Activated CD4-positive, alpha-beta T cell treated with anti-CD3 and anti-CD28 coated beads for 48 hours (primary cell): ENCODE results near the gene DBET.
"Not testable (repeated sequence)": the region's sequence is repeated elsewhere in the genome, so short reads cannot be mapped to it uniquely, and the experiment has no call there.

Source experiments
- DNase-seq: peaks from one replicate; pipeline ENCODE4 v3.0.0-alpha.2; 2020

The DBET gene

DNA sequence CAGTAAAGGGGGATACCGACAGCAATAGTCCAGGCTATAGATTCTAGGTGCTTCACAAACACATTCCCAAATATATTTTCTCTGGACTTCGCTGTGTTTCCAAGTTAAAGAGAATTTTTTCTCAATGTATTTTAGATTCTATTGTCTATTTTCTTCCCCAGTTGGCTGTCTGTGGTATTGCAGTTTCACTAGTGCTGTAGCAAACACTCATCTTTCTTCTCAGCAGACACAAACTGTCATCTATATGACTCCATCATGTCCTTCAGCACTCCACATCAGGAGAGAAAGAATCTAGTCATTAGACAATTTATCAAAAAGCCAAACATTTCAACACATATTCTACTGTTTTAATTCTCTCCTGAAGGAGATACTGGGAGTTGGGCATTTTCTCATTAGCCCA, at the start of gene DBET:
Gene DBET, plus strand, starts transcription at position 161 of the 400 bp plus-strand sequence.
- DNase-seq: not testable (repeated sequence)

GRCh38 chr4:190014771-190015537, 49.3 kb upstream of the DBET start:
- peak; percentile 7 for DNase-seq

DNA sequence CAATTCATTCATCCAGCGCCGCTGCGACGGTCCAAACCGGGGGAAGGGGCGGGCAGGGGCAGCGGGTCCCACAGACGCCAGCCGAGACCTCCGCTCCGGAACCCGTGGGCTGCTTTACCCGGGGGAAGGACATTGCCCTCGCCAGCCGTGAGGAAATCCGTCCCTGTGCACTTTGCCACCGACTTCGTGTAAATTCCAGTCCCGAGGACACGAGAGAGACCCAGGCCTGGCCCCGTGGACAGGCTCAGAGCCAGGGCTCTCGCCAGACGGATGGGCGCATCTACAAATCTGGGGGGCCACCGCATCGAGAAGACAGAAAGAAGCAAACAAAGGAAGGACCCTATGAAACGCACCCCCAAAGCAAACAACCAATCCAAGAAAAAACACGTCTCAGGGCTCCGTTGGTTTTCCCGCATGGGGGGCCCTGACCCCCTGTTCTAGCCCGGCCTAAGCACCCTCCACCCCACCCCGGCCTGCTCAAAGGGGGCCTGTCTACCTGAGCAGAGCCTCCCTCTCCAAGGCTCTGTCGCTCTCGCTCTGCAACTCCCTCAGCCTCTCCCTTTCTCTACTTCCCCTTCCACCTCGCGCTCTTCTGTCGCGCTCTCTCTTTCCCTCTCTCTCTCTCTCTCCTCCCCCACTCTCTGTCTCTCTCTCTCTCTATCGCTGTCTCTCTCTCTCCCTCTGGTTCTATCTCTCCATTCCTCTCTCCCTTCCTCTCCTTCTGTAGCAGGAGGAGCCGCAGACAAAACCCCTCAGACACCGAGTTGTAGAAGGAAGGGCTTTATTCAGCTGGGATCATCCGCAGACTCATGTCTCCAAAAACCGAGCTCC, 48.5 kb upstream of the DBET start:
- no peak for DNase-seq

DNA sequence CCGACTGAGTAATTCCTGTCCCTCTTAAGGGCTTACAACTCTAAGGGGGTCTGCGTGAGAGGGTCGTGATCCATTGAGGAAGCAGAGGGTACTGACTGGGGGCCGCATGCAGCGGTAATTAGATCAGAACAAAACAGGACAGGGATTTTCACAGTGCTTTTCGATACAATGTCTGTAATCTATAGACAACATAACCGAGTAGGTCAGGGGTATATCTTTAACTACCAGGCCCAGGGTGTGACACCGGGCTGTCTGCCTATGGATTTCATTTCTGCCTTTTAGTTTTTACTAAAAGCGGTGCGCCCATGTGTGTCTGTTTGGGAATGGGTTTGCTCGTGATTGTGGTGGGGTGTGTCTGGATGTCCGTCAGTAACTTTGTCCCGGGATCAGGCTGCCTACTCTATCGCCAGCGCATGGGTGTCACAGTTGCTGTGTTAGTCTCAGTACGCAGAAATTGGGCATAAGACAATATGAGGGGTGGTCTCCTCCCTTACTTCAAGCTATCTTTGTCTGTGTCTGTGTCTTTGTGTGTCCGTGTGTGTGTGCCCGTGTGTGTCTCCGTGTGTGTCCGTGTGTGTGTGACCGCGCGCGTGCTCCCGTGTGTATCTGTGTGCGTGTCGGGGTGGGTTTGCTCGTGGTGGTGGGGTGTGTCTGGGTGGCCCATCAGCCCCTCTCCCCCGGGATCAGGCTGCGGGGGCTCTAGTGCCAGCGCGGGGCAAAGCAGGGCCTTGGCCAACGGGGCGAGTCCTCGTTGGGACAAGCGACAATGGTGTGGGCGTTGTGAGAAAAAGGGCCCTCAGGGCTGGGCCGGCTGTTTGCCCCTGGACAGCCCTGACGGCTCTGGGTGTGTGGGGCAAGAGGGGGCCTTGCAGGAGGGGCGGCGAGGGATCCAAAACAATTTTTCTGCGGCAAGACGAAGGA, 47.7 kb upstream of the DBET start:
- no peak for DNase-seq

- peak; percentile 5 for DNase-seq
Observed at GRCh38 chr4:190017357-190018200, 46.7 kb upstream of the DBET start.

- DNase-seq: no peak
Observed at GRCh38 chr4:190018201-190018920, 45.9 kb upstream of the DBET start.

GRCh38 chr4:190019023-190019858, 45.1 kb upstream of the DBET start:
- DNase-seq: peak; percentile 5

GRCh38 chr4:190019859-190020463, 44.3 kb upstream of the DBET start:
- not testable (repeated sequence) for DNase-seq

- DNase-seq: peak; percentile 51
Observed at GRCh38 chr4:190020790-190021717, 43.2 kb upstream of the DBET start.

GRCh38 chr4:190021973-190022372, 42.3 kb upstream of the DBET start:
- not testable (repeated sequence) for DNase-seq

DNA sequence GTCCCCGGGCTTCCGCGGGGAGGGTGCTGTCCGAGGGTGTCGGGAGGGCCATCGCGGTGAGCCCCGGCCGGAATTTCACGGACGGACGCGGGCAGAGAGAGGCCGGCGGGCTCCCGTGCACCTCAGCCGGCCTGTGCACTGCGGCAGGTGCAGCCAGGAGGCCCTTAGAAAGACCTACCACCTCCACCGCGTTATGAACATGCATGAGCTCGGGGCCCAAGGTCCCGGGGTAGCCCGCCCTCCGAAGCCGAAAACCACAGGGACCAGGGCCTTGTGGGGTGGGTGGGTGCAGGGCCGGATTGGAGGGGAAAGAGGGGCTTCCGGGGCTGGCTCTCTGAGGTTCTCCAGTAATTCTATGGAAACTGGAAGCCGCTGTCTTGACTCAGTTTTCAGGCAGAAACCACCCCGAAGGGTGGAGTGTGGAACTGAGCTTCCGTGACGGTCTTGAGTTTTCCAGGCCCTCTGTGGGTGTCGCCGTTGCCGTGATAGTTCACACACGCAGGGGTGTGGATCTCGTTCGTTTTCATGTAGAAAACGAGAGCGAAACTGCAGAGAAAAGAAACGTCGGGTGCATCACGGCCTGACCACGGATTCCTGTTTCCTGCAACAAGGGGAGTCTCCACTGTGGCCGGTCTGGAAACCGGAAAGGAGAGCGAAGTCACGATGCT, 41.6 kb upstream of the DBET start:
- DNase-seq: peak; percentile 18

DNA sequence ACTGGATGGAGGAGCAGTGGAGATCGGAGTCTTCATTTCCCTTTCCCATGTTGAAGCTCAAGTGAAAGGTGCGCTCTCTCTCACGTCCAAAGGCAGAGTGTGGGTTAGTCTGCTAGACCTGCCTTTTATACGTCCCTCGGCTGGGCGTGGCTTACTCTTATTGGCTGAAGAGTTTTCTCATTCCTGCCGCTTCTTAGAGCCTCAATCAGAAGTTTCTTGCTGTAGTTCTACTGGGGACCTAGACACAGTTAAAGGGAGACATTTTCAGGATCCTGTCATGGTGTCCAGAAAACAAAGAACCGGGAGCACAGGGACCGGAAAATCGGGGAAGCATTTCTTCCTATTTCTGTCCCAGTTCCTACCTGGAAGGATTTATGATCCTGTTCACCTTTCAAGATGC, 37.1 kb upstream of the DBET start, which contains the start of gene FRG2:
Gene FRG2, minus strand, starts transcription at position 101 of the 400 bp plus-strand sequence. Its CDS starts 52 bp downstream, at position 49.
- not testable (repeated sequence) for DNase-seq

DNA sequence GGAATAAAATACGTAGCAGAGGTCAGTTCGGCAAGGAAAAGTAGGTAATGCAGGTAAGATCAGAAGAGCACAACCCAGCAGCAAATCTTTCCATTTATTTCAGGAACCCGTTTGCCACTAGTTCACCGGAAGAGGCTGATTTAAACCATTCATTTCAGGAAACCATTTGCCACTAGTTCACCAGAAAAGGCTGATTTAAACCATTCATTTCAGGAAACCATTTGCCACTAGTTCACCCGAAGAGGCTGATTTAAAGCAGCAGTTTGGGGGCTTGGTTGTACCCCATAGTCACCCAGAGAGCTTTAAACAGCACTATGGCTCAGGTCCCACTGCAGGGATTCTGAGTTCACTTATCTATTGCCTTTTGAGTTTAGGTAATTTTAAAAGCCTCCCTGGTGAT, 33.0 kb upstream of the DBET start:
- not testable (repeated sequence) for DNase-seq

DNA sequence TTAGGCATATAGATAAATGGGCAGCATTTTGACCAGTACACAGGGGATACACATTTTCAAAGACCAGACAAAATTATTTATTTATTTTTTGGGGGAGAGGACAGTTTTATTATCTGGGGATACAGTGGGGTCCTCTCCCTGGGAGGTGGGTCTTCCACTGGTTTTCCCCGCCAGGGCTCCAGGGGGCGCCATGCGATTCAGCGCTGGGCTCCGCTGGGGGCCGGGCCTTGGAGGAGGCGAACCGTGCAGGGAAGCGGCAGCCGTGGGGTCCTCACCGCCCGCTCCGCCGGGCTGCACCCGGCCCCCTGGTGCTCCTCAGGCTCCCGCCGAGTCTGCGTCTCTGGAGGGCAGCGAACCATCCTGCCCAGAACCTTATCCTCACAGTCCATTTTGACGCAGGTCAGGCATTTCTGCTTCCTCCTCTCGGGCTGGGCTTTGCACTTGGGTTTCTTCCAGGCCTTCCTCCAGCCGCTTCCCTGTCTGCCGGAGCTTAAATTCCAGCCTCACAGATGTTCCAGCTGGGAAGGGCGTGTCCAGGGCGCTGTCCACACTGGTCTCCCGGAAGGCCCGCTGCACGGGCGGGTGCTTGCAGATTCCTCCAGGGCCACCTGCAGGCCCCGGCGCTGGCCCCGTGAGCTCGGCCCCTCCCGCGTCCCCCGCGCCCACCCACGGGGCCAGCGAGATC, 26.5 kb upstream of the DBET start:
- peak; percentile 38 for DNase-seq

DNA sequence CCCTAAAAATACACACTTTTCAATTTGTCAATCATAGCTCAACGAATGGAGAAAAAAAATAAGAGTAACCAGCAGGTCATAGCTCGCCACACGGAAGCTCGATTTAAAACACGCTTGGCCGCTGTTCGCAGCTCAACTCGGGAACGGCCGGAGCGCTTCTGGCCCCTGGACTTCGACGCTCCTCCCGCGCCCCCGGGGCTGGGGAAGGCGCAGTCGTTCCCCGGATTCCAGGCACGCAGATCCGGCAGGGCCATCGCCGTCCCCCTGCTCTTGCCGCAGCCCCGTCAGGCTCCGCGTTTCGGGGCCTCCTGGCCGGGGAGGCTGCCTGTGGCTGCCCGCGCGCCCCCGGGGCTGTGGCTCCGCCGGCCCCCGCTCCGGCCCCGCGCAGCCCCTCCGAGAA, 23.4 kb upstream of the DBET start:
- DNase-seq: not testable (repeated sequence)

GRCh38 chr4:190047627-190048026, 16.7 kb upstream of the DBET start:
- not testable (repeated sequence) for DNase-seq
